ENCODE results near the gene CELF1. TPM values are rescaled to one million over a fixed set of nuclear protein-coding genes. Genes with fewer than 3 reads are reported as not detected.

CELF1 gene
- polyA plus RNA-seq, 1 donor from 2014 or later: 209 TPM

- TF ChIP-seq EZH2 (IDR thresholded peaks at IDR 0.05; ENCODE audit: borderline replicate concordance, insufficient read depth, low read length, poor library complexity, severe bottlenecking) (no peak), CTCF (IDR thresholded peaks at IDR 0.05; ENCODE audit: poor library complexity, severe bottlenecking) (no peak), RAD21 (conservative IDR thresholded peaks at IDR 0.05) (no peak), TAF1 (IDR thresholded peaks at IDR 0.05; ENCODE audit: low read depth) (no peak), MXI1 (conservative IDR thresholded peaks at IDR 0.05; ENCODE audit: poor library complexity, severe bottlenecking) (no peak), POLR2AphosphoS5 (IDR thresholded peaks at IDR 0.05) (no peak), EP300 (conservative IDR thresholded peaks at IDR 0.05; ENCODE audit: poor library complexity, severe bottlenecking) (no peak), SMC3 (conservative IDR thresholded peaks at IDR 0.05; ENCODE audit: poor library complexity) (no peak), REST (IDR thresholded peaks at IDR 0.05; ENCODE audit: borderline replicate concordance) (no peak)
- Histone ChIP-seq H3K79me2 (replicated peaks; ENCODE audit: insufficient read depth, low read length) (peaks cover 65% of the 10 kb centered on the region), H3K4me2 (ENCODE audit: low read length) (no peak overlapping the region), H3K36me3 (ENCODE audit: insufficient read depth, low read length) (peaks cover 3% of the 10 kb centered on the region), H3K9me2 (ENCODE audit: insufficient read depth, low read length) (no peaks in the 10 kb centered on the region), H4K20me1 (ENCODE audit: insufficient read depth) (no peaks in the 10 kb centered on the region), H3K9me3 (ENCODE audit: low read length) (no peaks in the 10 kb centered on the region), H2AFZ (ENCODE audit: low read depth, low read length) (no peak overlapping the region), H3K9ac (ENCODE audit: low read length) (no peak overlapping the region), H3K27ac (ENCODE audit: low read length) (no peak overlapping the region), H3K27me3 (ENCODE audit: insufficient read depth, low read depth, low read length) (no peaks in the 10 kb centered on the region), H3K4me3 (ENCODE audit: low read length) (no peak overlapping the region), H3F3A (ENCODE audit: insufficient read depth, low read length, poor library complexity, severe bottlenecking) (no peaks in the 10 kb centered on the region)
These were observed 54.3 kb downstream of the CELF1 start for GRCh38 chr11:47498584-47499152.

GRCh38 chr11:47498149-47498548, 54.8 kb downstream of the CELF1 start:
- H3K4me3 ChIP-seq (ENCODE audit: low read length): no peak overlapping the region
- no peak for TF ChIP-seq TAF1 (IDR thresholded peaks at IDR 0.05; ENCODE audit: low read depth)
- no peak for TF ChIP-seq EP300 (conservative IDR thresholded peaks at IDR 0.05; ENCODE audit: poor library complexity, severe bottlenecking)
- TF ChIP-seq MXI1 (conservative IDR thresholded peaks at IDR 0.05; ENCODE audit: poor library complexity, severe bottlenecking): no peak
- no peak overlapping the region for H3K9ac ChIP-seq (ENCODE audit: low read length)
- H3K79me2 ChIP-seq (replicated peaks; ENCODE audit: insufficient read depth, low read length): peaks cover 64% of the 10 kb centered on the region
- no peaks in the 10 kb centered on the region for H3K9me3 ChIP-seq (ENCODE audit: low read length)
- H3K9me2 ChIP-seq (ENCODE audit: insufficient read depth, low read length): no peaks in the 10 kb centered on the region
- no peaks in the 10 kb centered on the region for H4K20me1 ChIP-seq (ENCODE audit: insufficient read depth)
- no peaks in the 10 kb centered on the region for H3F3A ChIP-seq (ENCODE audit: insufficient read depth, low read length, poor library complexity, severe bottlenecking)
- H3K27me3 ChIP-seq (ENCODE audit: insufficient read depth, low read depth, low read length): no peaks in the 10 kb centered on the region
- H3K27ac ChIP-seq (ENCODE audit: low read length): no peak overlapping the region
- H3K36me3 ChIP-seq (ENCODE audit: insufficient read depth, low read length): peaks cover 3% of the 10 kb centered on the region
- no peak overlapping the region for H3K4me2 ChIP-seq (ENCODE audit: low read length)
- H2AFZ ChIP-seq (ENCODE audit: low read depth, low read length): no peak overlapping the region

All from neural cell (in vitro differentiated cells).